PC-9 (cell line): ENCODE results near the gene TXNDC8. TPM values are rescaled to one million over a fixed set of nuclear protein-coding genes. Genes with fewer than 3 reads are reported as not detected.

Experiments used
- BruUV-seq: library from RNA; stranded (reverse); fragments of 400-500 nt; replicated peaks from 2 replicates; lab custom pipeline; 2021; lab: Mats Ljungman, UMichigan
- CTCF ChIA-PET: fragments of 300-600 bp; sonication (Branson Sonifier 250); formaldehyde crosslinking; loops from one replicate; lab custom pipeline; 2022; ENCODE audit warnings: antibody characterized with exemption; lab: Charles Lee
- POLR2A ChIA-PET: fragments of 300-600 bp; sonication (Branson Sonifier 250); formaldehyde crosslinking; loops from one replicate; lab custom pipeline; 2022; ENCODE audit warnings: antibody characterized with exemption; ENCODE audit not compliant: unreplicated experiment; lab: Charles Lee
- DNase-seq, 2 experiments: peaks; one replicate each; pipeline versions ENCODE4 v3.0.0 to v3.0.0-alpha.2; 2015 to 2022; ENCODE audit warnings: mixed read lengths in 1 of 2
- H2AFZ ChIP-seq: fragments of 200-600 bp; sonication (generic); 2 replicates; pipeline ENCODE4 v1.8.1; 2017; ENCODE audit warnings: antibody characterized with exemption
- H3F3A ChIP-seq: fragments of 200-600 bp; sonication (generic); 2 replicates; pipeline ENCODE4 v1.8.1; 2017; ENCODE audit warnings: antibody characterized with exemption, mild to moderate bottlenecking, low read depth; ENCODE audit not compliant: insufficient read depth
- H3K27ac ChIP-seq: fragments of 200-600 bp; sonication (generic); 2 replicates; pipeline ENCODE4 v1.6.1; 2016; ENCODE audit warnings: mixed run types
- H3K27me3 ChIP-seq: fragments of 200-600 bp; sonication (generic); 2 replicates; pipeline ENCODE4 v1.6.1; 2016; ENCODE audit warnings: low read depth, mixed run types; ENCODE audit not compliant: insufficient read depth
- H3K36me3 ChIP-seq: fragments of 200-600 bp; sonication (generic); 2 replicates; pipeline ENCODE4 v1.6.1; 2016; ENCODE audit warnings: low read depth, mixed run types
- H3K4me1 ChIP-seq: fragments of 200-600 bp; sonication (generic); replicated peaks from 2 replicates; pipeline ENCODE4 v1.6.1; 2016; ENCODE audit warnings: mixed run types; ENCODE audit not compliant: insufficient read depth
- H3K4me2 ChIP-seq: fragments of 200-600 bp; sonication (generic); 2 replicates; pipeline ENCODE4 v1.6.1; 2017; ENCODE audit warnings: mixed run types
- H3K4me3 ChIP-seq: fragments of 200-600 bp; sonication (generic); 2 replicates; pipeline ENCODE4 v1.6.1; 2016; ENCODE audit warnings: mixed run types
- H3K79me2 ChIP-seq: fragments of 200-600 bp; sonication (generic); 2 replicates; pipeline ENCODE4 v1.6.1; 2017; ENCODE audit warnings: low read depth, mixed run types
- H3K9me2 ChIP-seq: fragments of 200-600 bp; sonication (generic); 2 replicates; pipeline ENCODE4 v1.8.1; 2017; ENCODE audit warnings: mild to moderate bottlenecking; ENCODE audit not compliant: insufficient read depth
- H3K9me3 ChIP-seq: fragments of 200-600 bp; sonication (generic); 2 replicates; pipeline ENCODE4 v1.8.1; 2016; ENCODE audit warnings: low read depth; ENCODE audit not compliant: insufficient read depth
- H4K20me1 ChIP-seq: fragments of 200-600 bp; sonication (generic); 2 replicates; pipeline ENCODE4 v1.8.1; 2017; ENCODE audit not compliant: insufficient read depth
- EZH2 ChIP-seq: fragments of 200-600 bp; sonication (generic); IDR thresholded peaks from 2 replicates; pipeline ENCODE4 v1.8.0; 2017; ENCODE audit warnings: antibody characterized with exemption, low read depth
- intact Hi-C: fragments of 100-400 bp; cut with micrococcal nuclease; formaldehyde crosslinking; loops from one replicate; pipeline ENCODE4 v1.10.0; 2022; ENCODE audit not compliant: unreplicated experiment
- total RNA-seq: library from RNA; stranded (reverse); gene quantifications from 2 replicates; pipeline ENCODE4 v1.2.3, GENCODE V29; 2021
- TF ChIP-seq, protein P1 (sequence below): fragments of 200-600 bp; sonication (generic); conservative IDR thresholded peaks from 2 replicates; pipeline ENCODE4 v1.6.1; 2017; ENCODE audit warnings: mixed run types, antibody characterized with exemption, mild to moderate bottlenecking, moderate library complexity

The TXNDC8 gene
- total RNA-seq, 1 experiment from 2014 or later, result not detected

GRCh38 chr9:110336363-110336762 is 1.3 kb downstream of the TXNDC8 start:
- no peak overlapping the region for H3K4me2 ChIP-seq
- no peak overlapping the region for H2AFZ ChIP-seq
- ChIA-PET POLR2A (no interaction called here), CTCF (no interaction called here)
- no peaks in the 10 kb centered on the region for H3K79me2 ChIP-seq
- H3K4me1 ChIP-seq, result no peaks in the 10 kb centered on the region
- H3F3A ChIP-seq, result no peaks in the 10 kb centered on the region
- no peak overlapping the region for H3K4me3 ChIP-seq
- no TSS peak for BruUV-seq
- H3K9me2 ChIP-seq, result no peaks in the 10 kb centered on the region; the same call in 1 of the 2 replicates
- TF ChIP-seq EZH2, result no peak
- TF ChIP-seq, protein P1, sequence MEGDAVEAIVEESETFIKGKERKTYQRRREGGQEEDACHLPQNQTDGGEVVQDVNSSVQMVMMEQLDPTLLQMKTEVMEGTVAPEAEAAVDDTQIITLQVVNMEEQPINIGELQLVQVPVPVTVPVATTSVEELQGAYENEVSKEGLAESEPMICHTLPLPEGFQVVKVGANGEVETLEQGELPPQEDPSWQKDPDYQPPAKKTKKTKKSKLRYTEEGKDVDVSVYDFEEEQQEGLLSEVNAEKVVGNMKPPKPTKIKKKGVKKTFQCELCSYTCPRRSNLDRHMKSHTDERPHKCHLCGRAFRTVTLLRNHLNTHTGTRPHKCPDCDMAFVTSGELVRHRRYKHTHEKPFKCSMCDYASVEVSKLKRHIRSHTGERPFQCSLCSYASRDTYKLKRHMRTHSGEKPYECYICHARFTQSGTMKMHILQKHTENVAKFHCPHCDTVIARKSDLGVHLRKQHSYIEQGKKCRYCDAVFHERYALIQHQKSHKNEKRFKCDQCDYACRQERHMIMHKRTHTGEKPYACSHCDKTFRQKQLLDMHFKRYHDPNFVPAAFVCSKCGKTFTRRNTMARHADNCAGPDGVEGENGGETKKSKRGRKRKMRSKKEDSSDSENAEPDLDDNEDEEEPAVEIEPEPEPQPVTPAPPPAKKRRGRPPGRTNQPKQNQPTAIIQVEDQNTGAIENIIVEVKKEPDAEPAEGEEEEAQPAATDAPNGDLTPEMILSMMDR, result no peak
- no peaks in the 10 kb centered on the region for H3K36me3 ChIP-seq
- intact Hi-C loops, result no loop called here
- H3K9me3 ChIP-seq, result no peaks in the 10 kb centered on the region
- H3K27ac ChIP-seq, result no peak overlapping the region
- no peaks in the 10 kb centered on the region for H3K27me3 ChIP-seq
- no peaks in the 10 kb centered on the region for H4K20me1 ChIP-seq
- no peak for DNase-seq

DNA sequence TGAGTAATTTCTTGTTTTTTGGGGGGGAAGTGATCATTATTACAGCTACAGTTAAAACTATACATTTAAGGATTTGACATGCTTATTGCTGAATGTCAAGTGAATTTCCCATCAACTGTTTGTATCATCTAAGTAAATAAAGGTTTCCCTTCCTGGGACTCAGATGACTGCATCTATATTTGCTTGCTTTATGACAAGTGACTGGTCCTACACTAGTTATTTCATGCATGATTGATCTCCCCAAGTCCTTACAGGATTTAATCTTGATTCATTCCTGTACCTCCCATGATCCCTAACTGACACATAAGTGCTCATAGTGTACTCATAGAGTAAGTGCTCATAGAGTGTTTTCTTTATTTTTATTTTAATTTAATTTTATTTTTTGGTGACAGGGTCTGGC is 2.8 kb downstream of the TXNDC8 start:
- H3K36me3 ChIP-seq, result no peaks in the 10 kb centered on the region
- no peak overlapping the region for H3K4me2 ChIP-seq
- POLR2A ChIA-PET, result no interaction called here
- no peak for TF ChIP-seq EZH2
- TF ChIP-seq, protein P1, result no peak
- H3K4me3 ChIP-seq, result no peak overlapping the region
- H3F3A ChIP-seq, result no peaks in the 10 kb centered on the region
- no peak for DNase-seq
- no peaks in the 10 kb centered on the region for H3K4me1 ChIP-seq
- peaks cover 3% of the 10 kb centered on the region; the same call in 1 of the 2 replicates for H3K9me3 ChIP-seq
- intact Hi-C loops, result no loop called here
- H4K20me1 ChIP-seq, result no peaks in the 10 kb centered on the region
- no peak overlapping the region for H2AFZ ChIP-seq
- no peaks in the 10 kb centered on the region for H3K79me2 ChIP-seq
- no TSS peak for BruUV-seq
- H3K27me3 ChIP-seq, result no peaks in the 10 kb centered on the region
- CTCF ChIA-PET, result no interaction called here
- H3K9me2 ChIP-seq, result no peaks in the 10 kb centered on the region; the same call in 1 of the 2 replicates
- no peak overlapping the region for H3K27ac ChIP-seq

DNA sequence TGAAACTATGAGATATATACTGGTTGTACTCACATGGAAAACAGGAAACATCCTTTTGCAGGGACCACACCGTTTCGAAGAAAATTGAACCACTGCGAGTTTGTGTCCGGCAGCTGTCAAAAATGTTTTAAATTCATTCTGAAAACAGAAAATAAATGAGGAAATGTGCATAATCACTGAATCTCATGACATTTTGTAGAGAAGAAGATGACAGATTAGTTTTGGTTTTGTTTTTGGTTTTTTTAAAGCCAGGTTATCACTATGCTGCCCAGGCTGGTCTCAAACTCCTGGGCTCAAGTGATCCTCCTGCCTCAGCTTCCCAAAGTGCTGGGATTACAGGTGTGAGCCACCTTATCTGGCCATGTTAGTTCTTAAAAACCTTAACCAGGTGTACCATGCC is 3.5 kb downstream of the TXNDC8 start:
- no TSS peak for BruUV-seq
- TF ChIP-seq, protein P1, result no peak
- no peak for TF ChIP-seq EZH2
- Histone ChIP-seq H4K20me1 (no peaks in the 10 kb centered on the region), H2AFZ (no peak overlapping the region), H3K4me2 (no peak overlapping the region), H3K79me2 (no peaks in the 10 kb centered on the region), H3K9me2 (no peaks in the 10 kb centered on the region; the same call in 1 of the 2 replicates), H3F3A (no peaks in the 10 kb centered on the region), H3K27me3 (no peaks in the 10 kb centered on the region), H3K4me3 (no peak overlapping the region), H3K27ac (no peak overlapping the region), H3K4me1 (no peaks in the 10 kb centered on the region), H3K36me3 (no peaks in the 10 kb centered on the region), H3K9me3 (peaks cover 3% of the 10 kb centered on the region; the same call in 1 of the 2 replicates)
- intact Hi-C loops, result no loop called here
- CTCF ChIA-PET, result no interaction called here
- POLR2A ChIA-PET, result no interaction called here
- DNase-seq, result no peak
